SK-N-SH treated with all-trans-retinoic acid at 6 μM for 48 hours (cell line): ENCODE results near the gene PDZD2.

ENCODE experiments used
- ATAC-seq: fragments of 200-7000 bp; cut with Tn5 transposase; 3 replicates; pipeline ENCODE4 v1.9.1; 2020; ENCODE audit warnings: mild to moderate bottlenecking, moderate library complexity
- ARNTL ChIP-seq: fragments of 450-650 bp; formaldehyde crosslinking; IDR thresholded peaks from 2 replicates; pipeline ENCODE4 v1.5.0; 2020; ENCODE audit warnings: low read depth, mild to moderate bottlenecking, moderate library complexity, borderline replicate concordance
- BACH2 ChIP-seq: fragments of 250-450 bp; sonication (Bioruptor Pico); IDR thresholded peaks from 2 replicates; pipeline ENCODE4 v1.9.0; 2021; ENCODE audit warnings: mild to moderate bottlenecking, borderline replicate concordance
- CSDC2 ChIP-seq: fragments of 250-450 bp; sonication (Bioruptor Pico); IDR thresholded peaks from 2 replicates; pipeline ENCODE4 v1.5.0; 2020; ENCODE audit warnings: mild to moderate bottlenecking, moderate library complexity
- GLIS3 ChIP-seq: fragments of 250-450 bp; sonication (Bioruptor Pico); IDR thresholded peaks from 2 replicates; pipeline ENCODE4 v1.5.0; 2020; ENCODE audit warnings: mild to moderate bottlenecking, moderate library complexity
- SNAI2 ChIP-seq: fragments of 250-450 bp; sonication (Bioruptor Pico); IDR thresholded peaks from 2 replicates; pipeline ENCODE4 v1.5.0; 2020; ENCODE audit warnings: mild to moderate bottlenecking, moderate library complexity
- TCF4 ChIP-seq: fragments of 250-450 bp; sonication (Bioruptor Pico); IDR thresholded peaks from 2 replicates; pipeline ENCODE4 v1.8.0; 2021; ENCODE audit warnings: mild to moderate bottlenecking, moderate library complexity, borderline replicate concordance
- TOX ChIP-seq: fragments of 250-450 bp; sonication (Bioruptor Pico); IDR thresholded peaks from 2 replicates; pipeline ENCODE4 v1.8.0; 2021; ENCODE audit warnings: mild to moderate bottlenecking, moderate library complexity, borderline replicate concordance
- TSHZ2 ChIP-seq: fragments of 250-450 bp; sonication (Bioruptor Pico); IDR thresholded peaks from 2 replicates; pipeline ENCODE4 v1.5.0; 2020; ENCODE audit warnings: mild to moderate bottlenecking, moderate library complexity
- ZC3H10 ChIP-seq: fragments of 250-450 bp; sonication (Bioruptor Pico); IDR thresholded peaks from 2 replicates; pipeline ENCODE4 v1.5.1; 2021; ENCODE audit warnings: mild to moderate bottlenecking, moderate library complexity
- ZFP3 ChIP-seq: fragments of 250-450 bp; sonication (Bioruptor Pico); IDR thresholded peaks from 2 replicates; pipeline ENCODE4 v1.5.0; 2020; ENCODE audit warnings: mild to moderate bottlenecking, moderate library complexity
- ZFP30 ChIP-seq: fragments of 450-650 bp; formaldehyde crosslinking; IDR thresholded peaks from 2 replicates; pipeline ENCODE4 v1.5.0; 2022; ENCODE audit warnings: mild to moderate bottlenecking, moderate library complexity
- ZNF565 ChIP-seq: fragments of 450-650 bp; formaldehyde crosslinking; conservative IDR thresholded peaks from 2 replicates; pipeline ENCODE4 v1.5.0; 2020; ENCODE audit warnings: low read depth, mild to moderate bottlenecking, moderate library complexity
- ZNF70 ChIP-seq: fragments of 450-650 bp; formaldehyde crosslinking; IDR thresholded peaks from 2 replicates; pipeline ENCODE4 v1.5.0; 2020; ENCODE audit warnings: mild to moderate bottlenecking, moderate library complexity
- ZNF8 ChIP-seq: fragments of 450-650 bp; formaldehyde crosslinking; IDR thresholded peaks from 2 replicates; pipeline ENCODE4 v1.5.0; 2020; ENCODE audit warnings: mild to moderate bottlenecking, moderate library complexity
- TF ChIP-seq, protein P1 (sequence below): fragments of 250-450 bp; sonication (Bioruptor Pico); IDR thresholded peaks from 2 replicates; pipeline ENCODE4 v1.5.1; 2021; ENCODE audit warnings: mild to moderate bottlenecking, moderate library complexity
- TF ChIP-seq, protein P2 (sequence below): fragments of 250-450 bp; sonication (Bioruptor Pico); IDR thresholded peaks from 2 replicates; pipeline ENCODE4 v1.8.0; 2021; ENCODE audit warnings: low read depth, mild to moderate bottlenecking, moderate library complexity, borderline replicate concordance
- TF ChIP-seq, protein P3 (sequence below): fragments of 250-450 bp; sonication (Bioruptor Pico); IDR thresholded peaks from 2 replicates; pipeline ENCODE4 v1.5.1; 2020; ENCODE audit warnings: low read depth, mild to moderate bottlenecking, moderate library complexity
- TF ChIP-seq, protein P4 (sequence below): fragments of 250-450 bp; sonication (Bioruptor Pico); IDR thresholded peaks from 2 replicates; pipeline ENCODE4 v1.8.0; 2020; ENCODE audit warnings: mild to moderate bottlenecking, moderate library complexity, borderline replicate concordance

The PDZD2 gene

DNA sequence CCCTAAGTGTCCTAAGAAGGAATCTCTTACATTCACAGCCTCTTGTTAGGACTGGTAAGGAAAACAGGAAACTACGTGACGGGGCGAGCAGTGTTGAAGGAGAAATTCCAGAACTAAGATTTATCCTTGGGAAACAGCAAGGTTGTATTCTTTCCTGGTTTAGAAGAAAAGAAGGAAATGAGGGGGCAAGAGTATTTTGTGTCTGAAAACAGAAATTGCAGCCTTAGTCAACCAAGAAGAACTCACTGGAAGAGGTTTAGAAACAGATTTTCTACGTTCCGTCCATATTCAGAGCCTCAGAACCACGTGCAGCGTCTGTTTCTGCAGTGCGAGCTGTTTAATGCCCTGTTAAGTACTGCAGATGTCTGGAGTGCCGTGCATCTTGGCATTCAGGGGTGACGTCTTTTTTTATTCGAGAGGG, 460.0 kb downstream of the PDZD2 start:
- no peak for TF ChIP-seq GLIS3 (CRISPR knock-in tag)
- TF ChIP-seq TOX (CRISPR knock-in tag), result no peak
- TF ChIP-seq ZNF8 (CRISPR knock-in tag), result no peak
- no peak for TF ChIP-seq TSHZ2 (CRISPR knock-in tag)
- TF ChIP-seq ARNTL (CRISPR knock-in tag), result no peak
- TF ChIP-seq, protein P1, sequence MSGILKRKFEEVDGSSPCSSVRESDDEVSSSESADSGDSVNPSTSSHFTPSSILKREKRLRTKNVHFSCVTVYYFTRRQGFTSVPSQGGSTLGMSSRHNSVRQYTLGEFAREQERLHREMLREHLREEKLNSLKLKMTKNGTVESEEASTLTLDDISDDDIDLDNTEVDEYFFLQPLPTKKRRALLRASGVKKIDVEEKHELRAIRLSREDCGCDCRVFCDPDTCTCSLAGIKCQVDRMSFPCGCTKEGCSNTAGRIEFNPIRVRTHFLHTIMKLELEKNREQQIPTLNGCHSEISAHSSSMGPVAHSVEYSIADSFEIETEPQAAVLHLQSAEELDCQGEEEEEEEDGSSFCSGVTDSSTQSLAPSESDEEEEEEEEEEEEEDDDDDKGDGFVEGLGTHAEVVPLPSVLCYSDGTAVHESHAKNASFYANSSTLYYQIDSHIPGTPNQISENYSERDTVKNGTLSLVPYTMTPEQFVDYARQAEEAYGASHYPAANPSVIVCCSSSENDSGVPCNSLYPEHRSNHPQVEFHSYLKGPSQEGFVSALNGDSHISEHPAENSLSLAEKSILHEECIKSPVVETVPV, result no peak
- TF ChIP-seq ZC3H10 (CRISPR knock-in tag), result no peak
- no peak for TF ChIP-seq ZNF70 (CRISPR knock-in tag)
- TF ChIP-seq TCF4 (CRISPR knock-in tag), result no peak
- TF ChIP-seq CSDC2, result no peak
- TF ChIP-seq ZNF565, result no peak
- ATAC-seq, result no peak

DNA sequence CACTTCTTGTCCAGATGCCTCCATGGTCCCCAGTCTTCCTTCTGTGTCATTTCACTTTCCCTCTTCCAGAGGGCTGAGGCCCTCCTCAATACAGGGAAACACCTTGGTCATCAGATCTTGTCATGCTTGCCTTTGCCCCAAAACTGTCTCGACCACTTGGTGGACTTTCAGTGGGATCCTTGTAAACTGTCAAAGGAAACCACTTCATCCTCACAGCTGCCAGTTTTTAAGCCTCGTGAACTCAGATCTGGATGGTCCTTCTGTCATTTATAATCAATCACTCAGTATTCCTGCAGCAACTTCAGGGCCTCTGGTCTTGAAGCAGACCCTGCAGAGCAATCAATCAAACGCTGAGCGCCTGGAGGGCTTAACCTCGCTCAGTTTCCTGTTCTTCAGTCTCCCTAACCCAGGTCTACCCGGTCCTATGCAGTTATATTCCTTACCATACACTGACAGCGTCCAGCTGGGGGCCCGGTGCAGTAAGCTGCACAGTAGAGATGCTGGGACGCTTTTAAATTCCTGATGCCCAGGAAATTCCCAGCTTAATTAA, 460.6 kb downstream of the PDZD2 start:
- no peak for ATAC-seq
- no peak for TF ChIP-seq BACH2 (CRISPR knock-in tag)
- no peak for TF ChIP-seq CSDC2
- no peak for TF ChIP-seq ZFP30 (CRISPR knock-in tag)
- TF ChIP-seq ZFP3 (CRISPR knock-in tag), result no peak
- no peak for TF ChIP-seq TSHZ2 (CRISPR knock-in tag)
- TF ChIP-seq TOX (CRISPR knock-in tag), result no peak
- TF ChIP-seq, protein P2, sequence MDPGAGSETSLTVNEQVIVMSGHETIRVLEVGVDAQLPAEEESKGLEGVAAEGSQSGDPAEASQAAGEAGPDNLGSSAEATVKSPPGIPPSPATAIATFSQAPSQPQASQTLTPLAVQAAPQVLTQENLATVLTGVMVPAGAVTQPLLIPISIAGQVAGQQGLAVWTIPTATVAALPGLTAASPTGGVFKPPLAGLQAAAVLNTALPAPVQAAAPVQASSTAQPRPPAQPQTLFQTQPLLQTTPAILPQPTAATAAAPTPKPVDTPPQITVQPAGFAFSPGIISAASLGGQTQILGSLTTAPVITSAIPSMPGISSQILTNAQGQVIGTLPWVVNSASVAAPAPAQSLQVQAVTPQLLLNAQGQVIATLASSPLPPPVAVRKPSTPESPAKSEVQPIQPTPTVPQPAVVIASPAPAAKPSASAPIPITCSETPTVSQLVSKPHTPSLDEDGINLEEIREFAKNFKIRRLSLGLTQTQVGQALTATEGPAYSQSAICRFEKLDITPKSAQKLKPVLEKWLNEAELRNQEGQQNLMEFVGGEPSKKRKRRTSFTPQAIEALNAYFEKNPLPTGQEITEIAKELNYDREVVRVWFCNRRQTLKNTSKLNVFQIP (CRISPR knock-in tag), result no peak
- TF ChIP-seq, protein P3, sequence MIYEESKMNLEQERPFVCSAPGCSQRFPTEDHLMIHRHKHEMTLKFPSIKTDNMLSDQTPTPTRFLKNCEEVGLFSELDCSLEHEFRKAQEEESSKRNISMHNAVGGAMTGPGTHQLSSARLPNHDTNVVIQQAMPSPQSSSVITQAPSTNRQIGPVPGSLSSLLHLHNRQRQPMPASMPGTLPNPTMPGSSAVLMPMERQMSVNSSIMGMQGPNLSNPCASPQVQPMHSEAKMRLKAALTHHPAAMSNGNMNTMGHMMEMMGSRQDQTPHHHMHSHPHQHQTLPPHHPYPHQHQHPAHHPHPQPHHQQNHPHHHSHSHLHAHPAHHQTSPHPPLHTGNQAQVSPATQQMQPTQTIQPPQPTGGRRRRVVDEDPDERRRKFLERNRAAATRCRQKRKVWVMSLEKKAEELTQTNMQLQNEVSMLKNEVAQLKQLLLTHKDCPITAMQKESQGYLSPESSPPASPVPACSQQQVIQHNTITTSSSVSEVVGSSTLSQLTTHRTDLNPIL (CRISPR knock-in tag), result no peak
- TF ChIP-seq ZC3H10 (CRISPR knock-in tag), result no peak
- TF ChIP-seq SNAI2, result no peak
- TF ChIP-seq, protein P4, sequence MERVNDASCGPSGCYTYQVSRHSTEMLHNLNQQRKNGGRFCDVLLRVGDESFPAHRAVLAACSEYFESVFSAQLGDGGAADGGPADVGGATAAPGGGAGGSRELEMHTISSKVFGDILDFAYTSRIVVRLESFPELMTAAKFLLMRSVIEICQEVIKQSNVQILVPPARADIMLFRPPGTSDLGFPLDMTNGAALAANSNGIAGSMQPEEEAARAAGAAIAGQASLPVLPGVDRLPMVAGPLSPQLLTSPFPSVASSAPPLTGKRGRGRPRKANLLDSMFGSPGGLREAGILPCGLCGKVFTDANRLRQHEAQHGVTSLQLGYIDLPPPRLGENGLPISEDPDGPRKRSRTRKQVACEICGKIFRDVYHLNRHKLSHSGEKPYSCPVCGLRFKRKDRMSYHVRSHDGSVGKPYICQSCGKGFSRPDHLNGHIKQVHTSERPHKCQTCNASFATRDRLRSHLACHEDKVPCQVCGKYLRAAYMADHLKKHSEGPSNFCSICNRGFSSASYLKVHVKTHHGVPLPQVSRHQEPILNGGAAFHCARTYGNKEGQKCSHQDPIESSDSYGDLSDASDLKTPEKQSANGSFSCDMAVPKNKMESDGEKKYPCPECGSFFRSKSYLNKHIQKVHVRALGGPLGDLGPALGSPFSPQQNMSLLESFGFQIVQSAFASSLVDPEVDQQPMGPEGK (CRISPR knock-in tag), result no peak
